ENCODE data around the gene RYR3.
A peak's percentile ranks its signal among the peaks of the same experiment; 100 is the strongest.
"Not testable (repeated sequence)": the region's sequence is repeated elsewhere in the genome, so short reads cannot be mapped to it uniquely, and the experiment has no call there.

The RYR3 gene

DNA sequence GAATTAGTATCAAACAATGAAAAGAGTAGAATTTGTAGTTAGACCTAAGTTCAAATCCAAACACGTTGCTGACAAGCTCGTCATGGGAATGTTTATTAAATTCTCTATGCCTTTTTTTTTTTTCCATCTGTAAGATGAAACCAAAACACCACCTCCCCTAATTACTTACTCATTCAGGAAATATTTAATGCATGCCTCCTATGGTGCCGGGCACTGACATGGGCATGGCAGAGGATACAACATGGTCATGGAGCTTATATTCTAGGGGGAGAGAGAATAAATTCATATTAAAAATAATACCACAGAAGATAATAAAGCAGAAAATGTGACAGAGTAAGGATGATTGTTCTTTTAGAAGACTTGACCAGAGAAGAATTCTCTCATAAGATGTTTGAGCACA, 215.8 kb downstream of the RYR3 start:
- DNase-seq, result no peak

DNA sequence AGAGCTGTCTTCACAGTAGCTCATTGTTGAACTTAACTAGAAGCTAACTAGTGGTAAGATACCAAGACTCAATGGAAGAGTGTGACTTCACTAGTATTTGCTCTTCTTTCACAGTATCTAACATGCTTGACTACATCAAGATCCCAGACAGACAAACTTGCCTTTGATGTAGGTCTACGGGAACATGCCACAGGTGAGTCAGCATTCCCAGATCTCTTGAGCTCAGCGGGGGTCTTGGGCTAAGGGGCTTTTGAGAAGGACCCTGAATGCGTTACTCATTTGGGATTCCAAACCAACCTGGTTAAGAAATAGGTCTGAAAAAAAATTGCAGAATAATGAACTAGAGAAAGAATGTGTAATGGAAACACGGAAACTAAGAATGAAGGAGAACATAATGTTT, 222.4 kb downstream of the RYR3 start:
- DNase-seq, result no peak

GRCh38 chr15:33534642-33535041, 223.9 kb downstream of the RYR3 start:
- no peak for DNase-seq

GRCh38 chr15:33535135-33535534, 224.4 kb downstream of the RYR3 start:
- no peak for DNase-seq

GRCh38 chr15:33539825-33540573, 229.2 kb downstream of the RYR3 start:
- DNase-seq, result no peak

GRCh38 chr15:33543957-33544356, 233.2 kb downstream of the RYR3 start:
- DNase-seq, result no peak

DNA sequence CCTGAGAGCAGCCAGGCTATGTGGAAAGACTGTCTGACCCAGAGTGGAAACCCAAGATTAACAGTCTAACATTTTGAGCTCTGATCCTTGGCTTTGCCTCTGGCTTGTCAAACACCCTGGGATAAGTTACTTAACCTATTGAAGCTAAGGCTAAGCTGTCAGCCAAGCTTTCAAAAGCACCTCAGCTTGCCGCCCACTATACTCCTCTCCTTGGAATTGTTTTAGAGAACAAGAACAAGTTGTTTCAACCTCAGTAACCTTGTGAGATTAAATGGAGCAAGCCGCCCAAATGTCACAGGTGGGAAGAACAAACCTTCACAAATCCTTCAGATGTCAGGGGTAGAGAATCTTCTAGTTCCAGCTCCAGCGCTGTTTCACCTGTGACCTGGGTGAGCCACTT, 235.1 kb downstream of the RYR3 start:
- no peak for DNase-seq

DNA sequence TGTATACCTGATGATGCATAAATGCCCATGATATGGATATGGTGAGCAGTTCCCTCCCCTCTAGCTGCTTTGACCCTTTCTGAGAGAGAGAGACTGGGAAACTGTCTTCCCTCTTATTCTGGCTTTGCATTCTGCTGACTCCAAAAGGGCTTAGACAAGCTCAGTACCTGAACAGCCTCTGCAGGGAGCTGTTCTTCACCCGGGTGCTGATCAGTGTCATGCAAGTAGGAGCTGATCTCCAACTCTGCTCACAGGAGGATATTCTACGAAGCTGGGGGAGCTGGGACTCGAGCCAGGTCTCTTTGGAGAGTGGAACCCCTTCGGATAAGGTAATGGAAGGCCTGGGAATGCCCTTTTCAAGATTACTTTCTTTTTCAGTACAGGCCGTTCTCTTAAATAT, 237.1 kb downstream of the RYR3 start:
- DNase-seq, result peak; percentile 8

DNA sequence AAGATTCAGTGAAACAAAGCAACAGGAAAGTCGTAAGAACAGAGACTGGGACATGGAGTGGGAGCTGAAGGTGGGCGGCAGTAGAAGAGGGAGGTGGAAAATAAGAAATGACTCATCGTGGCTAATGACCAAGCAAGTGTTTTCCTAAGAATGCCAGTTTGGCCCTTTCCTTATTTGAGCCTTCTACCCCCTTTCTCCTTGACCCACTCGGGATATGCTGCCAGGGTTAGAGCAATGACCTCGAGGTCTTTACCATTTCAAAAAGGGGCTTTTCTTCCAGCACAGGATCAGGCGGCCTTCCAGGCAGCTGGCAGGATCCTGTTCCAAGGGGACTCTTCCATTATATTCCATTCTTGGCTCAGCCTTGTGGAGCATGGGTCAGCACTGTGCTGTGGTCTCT, 241.1 kb downstream of the RYR3 start:
- no peak for DNase-seq

DNA sequence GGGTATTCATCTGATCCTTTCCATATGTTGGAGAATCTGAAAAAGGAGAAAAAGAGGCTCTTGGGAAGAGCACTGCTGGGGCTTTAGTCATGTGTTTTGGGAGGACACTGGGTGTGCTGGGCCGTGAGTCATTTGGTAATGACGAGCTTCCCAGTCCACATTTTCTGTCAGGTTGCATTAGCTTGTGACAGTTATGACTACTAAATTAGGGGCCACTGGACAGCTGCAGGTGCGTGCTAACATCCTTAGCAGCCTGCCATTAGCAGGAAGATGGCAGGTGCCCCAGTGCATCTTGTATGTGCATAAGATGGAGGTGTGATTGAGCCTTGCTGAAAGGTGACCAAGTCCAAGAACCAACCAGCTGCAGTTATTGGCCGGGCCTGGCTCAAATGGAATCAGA, 242.4 kb downstream of the RYR3 start:
- no peak for DNase-seq

- no peak for DNase-seq
Observed at GRCh38 chr15:33559207-33559890, 248.6 kb downstream of the RYR3 start.

DNA sequence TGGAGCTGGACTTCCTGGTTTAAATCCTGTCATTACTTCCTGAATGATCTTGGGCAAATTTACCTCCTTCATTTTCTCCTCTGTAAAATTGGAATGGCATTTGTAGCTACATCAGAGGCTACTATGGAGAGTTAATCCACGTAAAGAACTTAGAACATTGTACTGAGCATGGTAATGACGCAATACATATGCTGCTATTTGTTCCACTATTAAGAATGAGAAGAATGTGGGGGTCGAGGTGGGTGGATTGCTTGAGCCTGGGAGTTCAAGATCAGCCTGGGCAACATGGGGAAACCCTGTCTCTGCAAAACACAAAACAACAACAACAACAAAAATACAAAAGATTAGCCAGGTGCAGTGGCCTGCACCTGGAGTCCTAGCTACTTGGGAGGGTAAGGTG, 250.6 kb downstream of the RYR3 start:
- DNase-seq, result no peak

DNA sequence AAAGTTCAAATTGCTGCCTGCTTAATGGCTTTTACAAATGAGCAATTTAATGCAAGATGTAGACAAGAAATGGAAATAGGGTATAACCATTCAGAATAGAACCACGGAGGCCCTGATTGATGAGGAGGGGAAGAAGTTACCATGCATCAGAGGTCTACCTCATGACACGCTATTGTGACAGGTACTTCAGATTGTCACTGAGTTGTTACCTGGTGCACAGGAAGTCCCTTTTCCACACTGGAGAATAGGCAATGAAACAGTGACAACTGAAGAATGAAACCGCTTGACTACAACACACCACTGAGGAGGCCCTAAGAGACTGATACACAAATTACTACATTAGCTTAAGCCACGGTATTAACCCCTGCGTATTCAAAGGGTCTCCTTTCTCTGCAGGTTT, 251.2 kb downstream of the RYR3 start:
- DNase-seq, result no peak

DNA sequence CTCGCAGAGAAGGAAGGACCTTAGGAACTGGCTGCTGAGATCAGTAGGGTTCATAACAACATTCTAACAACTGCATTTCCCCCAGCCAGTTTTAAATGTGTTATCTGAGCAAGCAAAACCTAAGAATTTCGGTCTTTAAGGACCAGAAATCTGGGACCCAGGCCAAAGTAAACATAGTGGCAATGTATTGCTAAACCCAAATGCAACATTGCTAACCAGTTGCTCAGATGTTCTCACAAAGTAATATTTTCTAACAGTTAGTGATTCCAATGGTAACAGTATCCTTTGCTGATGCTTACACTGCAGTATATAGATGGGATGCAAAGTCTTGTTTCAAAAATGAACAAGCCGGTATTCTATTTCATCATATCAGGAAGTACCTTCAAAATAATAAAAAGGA, 254.3 kb downstream of the RYR3 start:
- DNase-seq, result no peak

DNA sequence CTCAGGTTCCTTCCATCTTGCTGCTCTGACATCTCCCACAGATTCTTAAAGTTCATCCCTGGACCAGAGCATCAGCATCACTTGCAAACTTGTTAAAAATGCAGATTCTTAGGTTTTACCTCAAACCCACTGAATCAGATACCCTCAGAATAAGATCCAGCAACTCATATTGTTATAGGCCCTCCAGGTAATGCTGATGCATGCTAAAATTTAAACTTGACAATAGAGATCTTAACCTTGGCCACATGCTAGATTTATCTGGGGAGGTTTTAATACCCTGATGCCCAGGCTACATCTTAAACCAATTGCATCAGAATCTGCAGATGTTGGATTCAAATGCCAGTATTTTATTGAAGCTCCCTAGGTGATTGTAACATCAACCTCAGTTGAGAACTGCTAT, 256.9 kb downstream of the RYR3 start:
- DNase-seq, result no peak

DNA sequence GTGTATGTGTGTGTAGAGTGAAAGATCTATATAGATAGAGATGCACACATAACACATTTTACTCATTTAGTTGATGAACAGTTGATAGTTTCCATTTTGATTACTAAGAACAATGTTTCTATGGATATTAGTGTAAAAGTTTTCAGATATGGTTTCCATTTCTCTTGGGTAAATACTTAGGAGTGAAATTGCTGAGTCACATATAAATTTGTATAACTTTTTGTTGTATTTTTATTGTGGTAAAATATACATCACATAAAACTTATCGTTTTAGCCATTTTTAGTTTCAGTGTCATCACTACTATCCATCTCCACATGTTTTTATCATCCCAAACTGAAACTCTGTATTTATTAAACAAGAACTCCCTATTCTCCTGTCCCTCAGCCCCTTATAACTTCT, 258.3 kb downstream of the RYR3 start:
- DNase-seq, result no peak

DNA sequence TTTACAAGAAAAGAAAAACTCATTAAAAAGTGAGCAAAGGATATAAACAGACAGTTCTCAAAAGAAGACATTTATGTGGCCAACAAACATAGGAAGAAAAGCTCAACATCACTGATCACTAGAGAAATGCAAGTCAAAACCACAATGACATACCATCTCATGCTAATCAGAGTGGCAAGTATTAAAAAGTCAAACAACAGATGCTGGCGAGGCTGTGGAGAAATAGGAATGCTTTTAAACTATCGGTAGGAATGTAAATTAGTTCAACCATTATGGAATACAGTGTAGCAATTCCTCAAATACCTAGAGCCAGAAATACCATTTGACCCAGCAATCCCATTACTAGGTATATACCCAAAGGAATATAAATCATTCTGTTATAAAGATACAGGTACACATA, 267.1 kb downstream of the RYR3 start:
- not testable (repeated sequence) for DNase-seq

DNA sequence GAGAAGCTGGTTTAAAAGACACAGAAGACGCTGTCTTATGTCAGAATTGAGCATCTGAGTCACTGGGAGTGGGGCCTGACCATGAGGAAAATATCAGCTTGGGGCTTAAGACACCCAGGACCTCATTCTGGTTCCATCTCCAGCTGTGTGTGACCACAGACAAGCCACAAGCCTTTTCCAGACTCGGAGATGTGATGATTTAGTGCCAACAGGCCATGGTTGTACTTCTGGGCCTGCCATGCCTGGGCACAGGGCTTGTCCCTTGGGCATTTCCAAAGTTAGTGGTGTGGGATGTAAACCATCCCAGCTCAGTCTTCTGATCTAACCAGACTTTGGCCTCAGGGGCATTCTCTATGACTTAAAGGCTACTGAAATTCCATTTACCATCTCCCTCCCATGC, 269.8 kb downstream of the RYR3 start:
- no peak for DNase-seq

DNA sequence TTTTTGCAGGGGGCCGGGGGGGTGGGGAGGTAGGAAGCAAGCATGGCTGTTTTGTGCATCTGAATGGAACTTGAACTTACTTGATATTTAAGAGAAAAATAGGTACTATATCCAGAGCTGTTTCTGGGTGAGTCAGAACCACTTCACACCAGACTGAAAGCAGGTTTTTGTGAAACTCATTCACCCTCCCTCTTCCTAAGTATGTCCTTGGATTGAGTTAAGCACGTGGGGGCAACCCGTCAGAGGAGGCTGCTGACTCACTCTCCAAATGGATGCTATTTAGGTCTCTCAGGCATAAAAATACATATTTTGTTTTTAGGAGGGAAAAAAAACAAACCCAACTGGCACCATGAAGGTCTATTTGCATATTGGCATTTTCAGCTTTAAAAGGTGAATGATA, 270.3 kb downstream of the RYR3 start:
- DNase-seq, result no peak

- DNase-seq, result no peak
Observed at GRCh38 chr15:33584797-33585196, 274.0 kb downstream of the RYR3 start.

DNA sequence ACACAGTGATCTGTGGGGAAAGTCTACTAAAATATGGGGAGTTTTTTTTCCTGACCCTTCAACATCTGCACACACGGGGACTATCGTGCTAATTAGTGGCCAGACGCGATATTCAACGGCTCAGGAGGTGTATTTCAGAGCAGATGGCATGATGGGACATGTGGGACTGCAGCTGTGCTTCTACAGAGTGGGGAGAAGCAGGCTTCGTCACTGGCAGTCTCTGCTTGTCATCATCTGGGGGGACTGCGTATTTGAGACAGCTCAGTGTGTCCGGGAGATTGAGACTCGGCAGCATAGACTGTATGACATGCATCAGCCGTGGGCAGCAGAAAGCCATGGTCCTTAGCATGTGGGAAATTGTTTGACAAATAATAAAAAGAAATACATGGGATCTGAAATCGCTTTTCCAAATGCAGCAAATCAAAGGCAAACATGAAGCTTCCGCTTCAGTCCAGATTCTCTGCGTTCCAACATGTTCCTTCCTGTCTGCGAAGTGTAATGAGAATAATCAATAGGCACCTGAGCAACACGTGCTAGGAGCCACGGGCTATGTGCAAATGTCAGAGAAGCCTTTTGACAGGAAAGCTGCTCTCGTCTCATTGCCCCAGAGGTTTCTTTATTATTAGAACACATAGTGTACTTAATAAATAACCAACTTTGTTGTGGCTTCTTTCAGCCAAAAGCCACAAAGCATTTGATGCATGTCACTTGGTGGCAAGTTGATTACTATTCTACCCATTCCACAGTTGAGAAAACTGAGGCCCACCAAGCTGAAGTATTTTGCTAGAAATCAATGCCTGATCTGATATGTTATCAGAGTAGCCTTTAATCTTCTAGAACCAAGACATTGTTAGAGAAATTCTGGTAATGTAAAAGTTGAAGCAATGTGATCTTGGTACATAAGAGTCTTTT, 276.3 kb downstream of the RYR3 start:
- DNase-seq, result no peak

DNA sequence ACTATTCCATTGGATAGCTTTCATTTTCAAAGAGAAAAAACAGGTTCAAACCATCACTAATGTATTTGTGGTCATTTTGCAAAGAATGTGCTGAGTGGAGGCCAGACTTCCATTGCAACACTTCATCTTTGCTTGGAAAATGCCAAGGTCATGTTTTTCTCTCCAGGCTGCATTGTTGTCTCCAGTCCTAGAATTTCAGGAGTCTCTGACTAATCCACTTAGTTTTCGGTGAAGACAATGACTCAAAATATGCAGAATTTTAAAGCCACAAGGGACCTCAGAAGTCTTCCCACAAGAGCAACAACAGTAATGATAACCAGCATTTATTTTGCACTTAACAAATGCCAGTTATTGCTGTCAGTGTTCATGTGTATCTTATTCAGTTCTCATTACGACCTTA, 277.0 kb downstream of the RYR3 start:
- DNase-seq, result no peak

GRCh38 chr15:33592864-33593263, 282.1 kb downstream of the RYR3 start:
- DNase-seq, result no peak

DNA sequence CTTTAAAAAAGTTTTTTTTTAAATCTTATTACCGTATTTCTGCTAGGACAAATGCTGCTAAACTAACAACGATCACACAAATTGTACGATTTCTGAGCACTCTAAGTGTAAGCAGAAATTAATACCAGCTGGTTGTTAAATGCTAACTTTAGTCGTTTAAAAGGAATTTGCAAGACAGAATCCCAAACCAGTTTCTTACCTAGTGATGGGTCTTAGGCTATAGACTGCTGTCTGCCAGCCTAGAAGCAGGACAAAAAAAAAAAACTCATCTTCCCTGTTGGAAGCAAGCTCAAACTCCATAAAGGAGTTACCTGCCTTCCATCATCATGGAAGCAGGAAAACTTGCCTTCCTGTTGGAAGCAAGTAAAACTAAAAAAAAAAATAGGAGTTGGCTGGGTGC, 287.6 kb downstream of the RYR3 start:
- not testable (repeated sequence) for DNase-seq

Measured in activated CD4-positive, alpha-beta T cell treated with anti-CD3 and anti-CD28 coated beads, Interleukin-2, Interleukin-6, amounts not matched to agents 100 ng/mL and 50 ng/mL, durations not matched to agents 16 hours and 8 hours (primary cell).